ENCODE results near the gene ANKRD34A.
A peak's percentile ranks its signal among the peaks of the same experiment; 100 is the strongest.

DNA sequence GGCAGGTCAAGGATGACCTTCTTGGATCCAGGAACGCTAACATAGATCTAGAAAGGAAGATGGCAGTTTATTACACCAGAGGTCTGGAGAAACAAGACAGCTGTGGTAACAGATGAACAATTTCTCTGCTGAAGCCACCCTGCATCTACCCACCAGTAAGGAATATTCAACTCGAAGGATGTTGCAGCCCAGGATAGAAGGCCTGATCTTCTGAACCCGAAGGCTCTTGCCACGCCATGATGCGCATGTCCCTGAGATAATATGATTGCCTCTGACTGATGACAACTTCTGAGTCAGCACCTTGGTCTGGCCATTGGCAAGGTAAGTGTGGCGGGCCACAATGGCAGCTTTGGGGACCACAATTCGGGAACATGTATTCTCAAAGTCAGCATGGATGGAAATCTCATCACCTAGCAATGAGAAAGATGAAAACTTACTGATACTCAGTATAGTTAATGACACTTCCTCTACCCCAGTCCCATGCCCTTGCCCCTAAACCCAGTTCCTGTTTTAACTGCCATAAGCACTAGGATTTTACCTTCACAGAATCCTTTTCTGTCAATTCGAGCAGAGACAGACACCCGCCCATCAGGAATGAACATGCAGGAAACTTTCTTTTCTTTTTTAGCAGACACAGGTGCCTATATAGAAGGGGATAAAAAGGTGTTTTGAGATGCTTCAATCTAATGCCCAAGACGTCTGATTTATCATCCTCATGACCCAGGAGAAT is 30.2 kb upstream of the ANKRD34A start:
- peak in 2 of 3 donors; percentile 45 to 64 for TF ChIP-seq POLR2A (IDR thresholded peaks at IDR 0.05)
- TF ChIP-seq, protein P1, sequence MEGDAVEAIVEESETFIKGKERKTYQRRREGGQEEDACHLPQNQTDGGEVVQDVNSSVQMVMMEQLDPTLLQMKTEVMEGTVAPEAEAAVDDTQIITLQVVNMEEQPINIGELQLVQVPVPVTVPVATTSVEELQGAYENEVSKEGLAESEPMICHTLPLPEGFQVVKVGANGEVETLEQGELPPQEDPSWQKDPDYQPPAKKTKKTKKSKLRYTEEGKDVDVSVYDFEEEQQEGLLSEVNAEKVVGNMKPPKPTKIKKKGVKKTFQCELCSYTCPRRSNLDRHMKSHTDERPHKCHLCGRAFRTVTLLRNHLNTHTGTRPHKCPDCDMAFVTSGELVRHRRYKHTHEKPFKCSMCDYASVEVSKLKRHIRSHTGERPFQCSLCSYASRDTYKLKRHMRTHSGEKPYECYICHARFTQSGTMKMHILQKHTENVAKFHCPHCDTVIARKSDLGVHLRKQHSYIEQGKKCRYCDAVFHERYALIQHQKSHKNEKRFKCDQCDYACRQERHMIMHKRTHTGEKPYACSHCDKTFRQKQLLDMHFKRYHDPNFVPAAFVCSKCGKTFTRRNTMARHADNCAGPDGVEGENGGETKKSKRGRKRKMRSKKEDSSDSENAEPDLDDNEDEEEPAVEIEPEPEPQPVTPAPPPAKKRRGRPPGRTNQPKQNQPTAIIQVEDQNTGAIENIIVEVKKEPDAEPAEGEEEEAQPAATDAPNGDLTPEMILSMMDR (IDR thresholded peaks at IDR 0.05 in 8 of 11, conservative IDR thresholded peaks at IDR 0.05 in 3 of 11), result no peak
